Measurements from ENCODE around the gene UBE2J2. TPM values are rescaled to one million over a fixed set of nuclear protein-coding genes. Genes with fewer than 3 reads are reported as not detected.

Gene UBE2J2
- total and polyA plus RNA-seq, 2 of the 8 experiments (the other 6 are each of a cell fraction or from before 2014, with no cell fraction given), result 33.6 to 67.9 TPM

DNA sequence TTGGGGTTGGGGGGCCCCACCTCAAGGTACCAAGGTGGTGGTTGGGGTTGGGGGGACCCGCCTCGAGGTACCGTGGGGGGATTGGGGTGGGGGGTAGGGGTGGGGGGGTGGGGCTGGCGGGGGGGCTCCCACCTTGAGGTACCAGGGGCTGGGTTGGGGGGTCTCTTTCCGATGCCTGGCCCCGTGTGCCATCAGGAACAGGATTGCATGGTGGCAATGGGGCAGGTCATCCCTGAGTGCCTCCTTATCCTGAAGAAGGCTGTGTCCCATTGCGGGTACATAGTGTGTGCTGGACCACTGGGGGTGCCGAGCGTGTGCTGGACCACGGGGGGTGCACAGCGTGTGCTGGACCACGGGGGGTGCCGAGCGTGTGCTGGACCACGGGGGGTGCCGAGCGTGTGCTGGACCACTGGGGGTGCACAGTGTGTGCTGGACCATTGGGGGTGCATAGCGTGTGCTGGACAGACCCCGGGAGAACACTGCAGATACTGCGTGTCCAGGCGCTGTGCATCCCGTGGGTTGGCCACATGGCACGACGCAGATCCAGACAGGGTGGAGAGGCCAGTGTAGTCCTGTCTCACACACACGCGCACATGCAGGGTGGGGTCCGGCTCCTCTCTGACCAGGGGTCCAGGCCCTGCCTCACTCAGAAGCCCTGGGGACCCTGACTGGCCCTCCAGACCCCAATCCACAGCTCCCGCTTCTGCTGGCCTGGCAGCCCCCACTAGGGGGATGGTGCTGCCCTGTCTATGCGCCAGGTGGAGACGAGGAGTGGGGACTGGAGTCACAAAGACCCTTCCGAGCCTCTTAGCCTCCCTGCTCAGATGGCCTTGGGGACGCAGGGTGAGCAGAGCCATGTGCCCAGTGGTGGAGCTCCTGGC is 10.8 kb upstream of the UBE2J2 start:
- FAIRE-seq, result no peak
- ChIA-PET CTCF (ENCODE audit: partially characterized antibody) (interaction anchor here (0.6 to 1.8 kb wide), 11 partner anchors 9 to 162 kb away, joined by 3 to 5 read pairs (median 3); no protein-coding TSS in a partner anchor), POLR2A (ENCODE audit: partially characterized antibody) (interaction anchor here (0.9 to 2.6 kb wide), 2 partner anchors 10 to 43 kb away, joined by 4 to 12 read pairs; partner anchors contain the start of gene UBE2J2)

More for the DNA sequence above, 10.8 kb upstream of the UBE2J2 start:
- Histone ChIP-seq H3K14ac (ENCODE audit: insufficient read length) (no peak overlapping the region), H3K9ac (replicated peaks in 1 of 4; ENCODE audit: extremely low read depth in 1 of 4, low read depth in 3 of 4, low read length in 3 of 4) (no peak overlapping the region), H2BK12ac (ENCODE audit: low read depth, low read length) (peak overlapping the region; percentile 50; the same call in 1 of the 2 replicates), H3K4me2 (ENCODE audit: insufficient read depth in 1 of 2, low read depth in 2 of 2, low read length in 2 of 2) (no peak overlapping the region), H3K79me1 (ENCODE audit: low read depth, low read length) (no peaks in the 10 kb centered on the region), H4K20me1 (replicated peaks in 1 of 2; ENCODE audit: control insufficient read depth in 1 of 2, insufficient read depth in 2 of 2, low read length in 2 of 2) (no peaks in the 10 kb centered on the region), H2BK5ac (ENCODE audit: low read depth, low read length) (no peak overlapping the region), H3K18ac (ENCODE audit: extremely low read depth, low read length) (no peak overlapping the region), H3K27ac (ENCODE audit: low read depth, low read length) (no peak overlapping the region), H3K36me3 (ENCODE audit: control insufficient read depth in 2 of 4, insufficient read depth in 4 of 4, low read length in 3 of 4) (no peaks in the 10 kb centered on the region), H4K5ac (ENCODE audit: insufficient read length, low read depth, low read length) (no peak overlapping the region), H3K4me3 (ENCODE audit: extremely low read depth in 1 of 4, insufficient read depth in 2 of 4, low read depth in 3 of 4, low read length in 4 of 4) (no peak overlapping the region), H4K91ac (replicated peaks; ENCODE audit: insufficient read length, low read length) (no peak overlapping the region), H3K23me2 (ENCODE audit: low read depth, low read length) (no peaks in the 10 kb centered on the region), H2AFZ (ENCODE audit: low read length) (no peak overlapping the region), H2BK20ac (ENCODE audit: low read length) (no peak overlapping the region), H3K56ac (replicated peaks; ENCODE audit: insufficient read length, low read depth, low read length) (no peak overlapping the region), H3K4ac (replicated peaks; ENCODE audit: insufficient read length, low read depth, low read length) (no peak overlapping the region), H3K79me2 (ENCODE audit: control insufficient read depth in 1 of 2, insufficient read depth in 2 of 2, low read length in 2 of 2) (no peaks in the 10 kb centered on the region), H2AK5ac (ENCODE audit: low read depth, low read length) (0 out of 2 replicates have a peak overlapping the region, but pooled peaks have one; percentile 39), H2BK15ac (ENCODE audit: low read length) (no peak overlapping the region), H3K23ac (ENCODE audit: insufficient read length) (no peak overlapping the region), H4K8ac (ENCODE audit: extremely low read depth, insufficient read depth, low read length) (peak overlapping the region; percentile 68; the same call in 1 of the 2 replicates), H3K9me3 (ENCODE audit: insufficient read depth in 2 of 2, low read depth in 1 of 2, low read length in 1 of 2) (peaks cover 0 to 2% of the 10 kb centered on the region in 2 experiments; a peak in 1 of 4 replicates), H3K4me1 (replicated peaks in 1 of 4; ENCODE audit: control insufficient read depth in 3 of 4, insufficient read depth in 4 of 4, low read length in 3 of 4) (peaks cover 0 to 2% (median under 1%) of the 10 kb centered on the region in 4 experiments; a peak in 1 of 7 replicates), H2BK120ac (replicated peaks; ENCODE audit: low read depth, low read length) (no peak overlapping the region), H3K27me3 (replicated peaks in 1 of 4; ENCODE audit: control insufficient read depth in 3 of 4, extremely low read depth in 1 of 4, insufficient read depth in 3 of 4, low read length in 3 of 4) (no peaks in the 10 kb centered on the region)
- 91% methylated on average over 20 of the region's 32 CpGs; no CpG with 5 or more reads in 1 of the 2 experiments for WGBS, 2 experiments (ENCODE audit: extremely low coverage in 1 of 2, insufficient coverage in 1 of 2, insufficient read length in 1 of 2, insufficient replicate concordance in 2 of 2, low coverage in 1 of 2, low lambda C conversion rate in 2 of 2, missing lambda C conversion rate in 1 of 2)
- no peak for TF ChIP-seq ATF3 (IDR thresholded peaks at IDR 0.05; ENCODE audit: insufficient read depth, low read depth, low read length)
- TF ChIP-seq GTF2F1 (IDR thresholded peaks at IDR 0.05; ENCODE audit: borderline replicate concordance, low read depth, low read length), result no peak
- no peak for TF ChIP-seq SIN3A (conservative IDR thresholded peaks at IDR 0.05 in 1 of 2, IDR thresholded peaks at IDR 0.05 in 1 of 2; ENCODE audit: low read depth in 1 of 2, low read length in 2 of 2)
- no peak for TF ChIP-seq TEAD4 (IDR thresholded peaks at IDR 0.05; ENCODE audit: low read depth, low read length)
- no peak for TF ChIP-seq CTBP2 (IDR thresholded peaks at IDR 0.05; ENCODE audit: borderline replicate concordance, insufficient read depth, insufficient read length, low read length)
- no peak for TF ChIP-seq SP1 (IDR thresholded peaks at IDR 0.05; ENCODE audit: low read depth, low read length)
- no peak for TF ChIP-seq CTCF (IDR thresholded peaks at IDR 0.05; ENCODE audit: control extremely low read depth in 1 of 3, insufficient read depth in 1 of 3, low read depth in 1 of 3, low read length in 3 of 3)
- peak in 1 of 2 experiments; percentile 54 for DNase-seq (ENCODE audit: low read depth in 1 of 2, low spot score in 2 of 2)

All from H1 (cell line).